GM12891 (cell line): ENCODE results near the gene RBFOX1.

Experiments
- PAX5 ChIP-seq: IDR thresholded peaks from 2 replicates; pipeline ENCODE4 v1.6.1; 2011; ENCODE audit warnings: low read length, moderate library complexity, mild to moderate bottlenecking; ENCODE audit not compliant: insufficient read depth, severe bottlenecking
- POLR2A ChIP-seq: IDR thresholded peaks from 2 replicates; pipeline ENCODE4 v1.6.1; 2011; ENCODE audit warnings: low read depth, low read length, control low read depth
- POLR2AphosphoS5 ChIP-seq: IDR thresholded peaks from 2 replicates; pipeline ENCODE4 v1.6.1; 2011; ENCODE audit warnings: low read depth, low read length, control low read depth
- TAF1 ChIP-seq: IDR thresholded peaks from 2 replicates; pipeline ENCODE4 v1.6.1; 2011; ENCODE audit warnings: low read depth, low read length, control low read depth

DNA sequence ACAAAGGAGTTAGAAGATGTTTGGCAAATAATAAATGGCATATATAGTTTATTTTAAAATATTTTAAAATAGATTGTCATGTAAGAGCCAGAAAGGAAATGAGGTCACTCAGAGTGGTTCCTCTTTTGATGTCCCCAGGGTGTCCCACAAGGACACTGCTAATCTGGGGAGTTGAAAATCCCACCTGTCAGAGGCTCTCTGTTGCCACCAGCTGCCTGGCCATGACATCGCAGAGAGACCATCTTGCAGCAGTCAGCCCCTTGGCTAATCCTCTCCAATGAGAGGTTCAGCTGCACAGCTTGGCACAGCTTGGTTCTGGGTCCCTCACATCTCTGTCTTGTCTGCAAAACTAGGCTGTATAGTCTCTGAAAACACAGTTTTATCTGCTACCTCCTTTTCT is 11.0 kb upstream of the RBFOX1 start:
- TF ChIP-seq POLR2A = no peak
- no peak for TF ChIP-seq POLR2AphosphoS5
- TF ChIP-seq TAF1 = no peak
- no peak for TF ChIP-seq PAX5
